CD4-positive, alpha-beta memory T cell (primary cell): ENCODE measurements around the gene HJV. TPM values are rescaled to one million over a fixed set of nuclear protein-coding genes. Genes with fewer than 3 reads are reported as not detected.
"Not testable (repeated sequence)": the region's sequence is repeated elsewhere in the genome, so short reads cannot be mapped to it uniquely, and the experiment has no call there.

Source experiments
- CTCF ChIA-PET: fragments of 350-600 bp; sonication (Branson Sonifier 250); formaldehyde crosslinking; loops from one replicate; lab custom pipeline; 2021; ENCODE audit warnings: inconsistent platforms; ENCODE audit not compliant: partially characterized antibody; lab: Charles Lee
- POLR2A ChIA-PET: fragments of 350-600 bp; sonication (Branson Sonifier 250); formaldehyde crosslinking; loops from one replicate; lab custom pipeline; 2021; ENCODE audit not compliant: partially characterized antibody; lab: Charles Lee
- DNase-seq, 5 donors: peaks; one replicate each; pipeline versions ENCODE4 v3.0.0 to v3.0.0-alpha.2; 2020 to 2022; ENCODE audit warnings: mixed read lengths in 1 of 5
- H3K27ac ChIP-seq: one replicate; pipeline ENCODE4 v1.7.0; 2013; ENCODE audit warnings: low read depth, low read length
- H3K27me3 ChIP-seq: 2 replicates; pipeline ENCODE4 v1.7.0; 2013; ENCODE audit warnings: mild to moderate bottlenecking, low read length, moderate library complexity; ENCODE audit not compliant: insufficient read depth
- H3K36me3 ChIP-seq: 2 replicates; pipeline ENCODE4 v1.7.0; 2013; ENCODE audit warnings: mild to moderate bottlenecking, low read length, moderate library complexity; ENCODE audit not compliant: insufficient read depth
- H3K4me1 ChIP-seq: 2 replicates; pipeline ENCODE4 v1.7.0; 2013; ENCODE audit warnings: mild to moderate bottlenecking, low read length, moderate library complexity; ENCODE audit not compliant: insufficient read depth
- H3K4me3 ChIP-seq, 2 donors: one replicate each; pipeline ENCODE4 v1.7.0; 2013; ENCODE audit warnings: low read length in 2 of 2, mild to moderate bottlenecking in 1 of 2
- H3K9me3 ChIP-seq, 2 donors: one replicate each; pipeline ENCODE4 v1.7.0; 2013; ENCODE audit warnings: low read length in 2 of 2, control low read depth in 1 of 2; ENCODE audit not compliant: control insufficient read depth in 1 of 2
- H3K27ac Mint-ChIP-seq, 7 donors: one replicate each; pipeline ENCODE4 v1.8.0; 2020 to 2021; ENCODE audit warnings: mixed read lengths in 7 of 7, mild to moderate bottlenecking in 6 of 7, inconsistent platforms in 3 of 7, moderate library complexity in 3 of 7
- H3K27me3 Mint-ChIP-seq, 2 donors: one replicate each; pipeline ENCODE4 v1.8.0; 2020 to 2021; ENCODE audit warnings: mixed read lengths in 2 of 2
- H3K36me3 Mint-ChIP-seq, 2 donors: one replicate each; pipeline ENCODE4 v1.8.0; 2020 to 2021; ENCODE audit warnings: mixed read lengths in 2 of 2, inconsistent platforms in 1 of 2, mild to moderate bottlenecking in 1 of 2
- H3K4me1 Mint-ChIP-seq, 4 donors: one replicate each; pipeline ENCODE4 v1.8.0; 2020 to 2021; ENCODE audit warnings: mixed read lengths in 4 of 4, mild to moderate bottlenecking in 1 of 4
- H3K4me3 Mint-ChIP-seq, 8 donors: one replicate each; pipeline ENCODE4 v1.8.0; 2020 to 2021; ENCODE audit warnings: mixed read lengths in 8 of 8, mild to moderate bottlenecking in 7 of 8, moderate library complexity in 6 of 8, inconsistent platforms in 3 of 8
- H3K9me3 Mint-ChIP-seq, 8 donors: one replicate each; pipeline ENCODE4 v1.8.0; 2020 to 2021; ENCODE audit warnings: mixed read lengths in 8 of 8, mild to moderate bottlenecking in 5 of 8, inconsistent platforms in 3 of 8, moderate library complexity in 1 of 8
- intact Hi-C: fragments of 100-400 bp; cut with micrococcal nuclease; formaldehyde crosslinking; loops from one replicate; pipeline ENCODE4 v1.15.1; 2023
- polyA plus RNA-seq, 2 donors: library from polyadenylated mRNA; unstranded; fragments of 300-500 nt; fragmentation: Illumina TruSeq; gene quantifications; one replicate each; pipeline ENCODE4 v1.2.3, GENCODE V29; 2021
- total RNA-seq, 2 experiments: library from RNA; stranded (reverse); gene quantifications; one replicate each; pipeline ENCODE4 v1.2.3, GENCODE V29; 2021

Gene HJV
- total and polyA plus RNA-seq, 4 experiments from 2014 or later = not detected

DNA sequence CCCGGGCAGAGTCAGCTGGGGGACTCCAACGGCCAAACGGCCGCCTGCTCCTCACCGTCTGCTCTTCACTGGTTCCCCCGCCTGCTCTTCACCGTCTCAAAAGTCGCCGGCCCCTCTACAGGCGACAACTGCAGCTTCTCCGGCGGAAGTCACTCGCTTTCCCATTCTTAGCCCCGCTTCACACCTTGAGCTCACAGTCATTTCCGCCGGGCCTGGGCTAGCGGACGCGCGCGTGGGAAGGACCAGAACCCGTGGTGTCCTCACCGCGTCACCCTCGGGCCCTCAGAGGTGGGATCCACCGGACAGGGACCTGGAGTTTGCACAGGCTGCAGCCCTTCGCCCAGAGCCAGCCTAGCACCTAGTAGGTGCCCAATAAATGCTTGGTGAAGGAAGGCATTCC, 27.9 kb upstream of the HJV start:
- Histone ChIP-seq H3K36me3 (no peaks in the 10 kb centered on the region), H3K27me3 (no peaks in the 10 kb centered on the region), H3K27ac (no peak overlapping the region), H3K4me1 (peaks cover 8% of the 10 kb centered on the region), H3K4me3 (no peak overlapping the region), H3K9me3 (no peaks in the 10 kb centered on the region)
- no peaks in the 10 kb centered on the region for H3K36me3 Mint-ChIP-seq
- H3K4me1 Mint-ChIP-seq = peaks cover 7 to 41% (median 28%) of the 10 kb centered on the region in 4 donors
- H3K27ac Mint-ChIP-seq = peak overlapping the region in 3 of 7 donors; percentile 2 to 62 (median 40)
- POLR2A ChIA-PET = interaction anchor here (8.2 kb wide), 1 partner anchor 12 kb away, joined by 155 read pairs; no protein-coding TSS in a partner anchor
- DNase-seq = peak in 1 of 5 donors; percentile 35
- H3K9me3 Mint-ChIP-seq = no peaks in the 10 kb centered on the region
- intact Hi-C loops = no loop called here
- CTCF ChIA-PET = interaction anchor here (0.7 to 3.5 kb wide), 3 partner anchors 10 to 12 kb away, joined by 4 to 25 read pairs (median 4); no protein-coding TSS in a partner anchor
- peak overlapping the region in 2 of 8 donors; percentile 0 to 38 for H3K4me3 Mint-ChIP-seq
- H3K27me3 Mint-ChIP-seq = no peaks in the 10 kb centered on the region

DNA sequence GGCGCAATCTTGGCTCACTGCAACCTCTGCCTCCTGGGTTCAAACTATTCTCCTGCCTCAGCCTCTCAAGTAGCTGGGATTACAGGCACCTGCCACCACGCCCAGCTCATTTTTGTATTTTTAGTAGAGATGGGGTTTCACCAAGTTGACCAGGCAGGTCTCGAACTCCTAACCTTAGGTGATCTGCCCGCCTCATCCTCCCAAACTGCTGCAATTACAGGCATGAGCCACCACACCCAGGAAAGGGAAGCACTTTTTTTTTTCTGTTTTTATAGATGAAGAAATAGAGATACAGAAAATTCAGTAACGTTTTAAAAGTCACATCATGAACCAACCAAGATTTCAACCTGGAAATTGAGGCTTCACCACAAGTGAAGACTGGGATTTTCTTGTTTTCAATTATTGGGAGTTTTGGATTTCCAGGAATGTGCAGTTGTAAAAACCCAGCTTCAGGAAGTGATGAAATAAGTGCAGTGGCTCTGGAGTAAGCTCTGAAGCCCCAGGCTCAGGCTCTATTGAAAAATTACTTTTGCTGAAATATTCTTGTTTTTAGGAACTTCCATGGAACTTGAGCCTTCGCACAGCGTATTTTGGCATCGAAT, 27.1 kb upstream of the HJV start:
- H3K9me3 Mint-ChIP-seq, H3K27me3 ChIP-seq, H3K4me3 Mint-ChIP-seq, H3K27me3 Mint-ChIP-seq, H3K9me3 ChIP-seq, H3K4me1 ChIP-seq, H3K27ac ChIP-seq, H3K4me3 ChIP-seq, H3K36me3 ChIP-seq, H3K36me3 Mint-ChIP-seq, intact Hi-C loops, DNase-seq: not testable (repeated sequence)
- CTCF ChIA-PET = interaction anchor here (0.7 to 1.6 kb wide), 3 partner anchors 9 to 203 kb away, joined by 3 to 4 read pairs (median 4); partner anchors contain the start of gene NUDT17
- H3K27ac Mint-ChIP-seq = peak overlapping the region in 1 of 7 donors; percentile 40
- POLR2A ChIA-PET = interaction anchor here (8.2 kb wide), 1 partner anchor 11 kb away, joined by 155 read pairs; no protein-coding TSS in a partner anchor
- H3K4me1 Mint-ChIP-seq = peaks cover 7 to 41% (median 28%) of the 10 kb centered on the region in 4 donors

GRCh38 chr1:146046664-146047063, 25.1 kb upstream of the HJV start:
- Histone ChIP-seq H3K9me3 (no peaks in the 10 kb centered on the region), H3K36me3 (no peaks in the 10 kb centered on the region), H3K27ac (no peak overlapping the region), H3K4me1 (peaks cover 5% of the 10 kb centered on the region), H3K4me3 (no peak overlapping the region), H3K27me3 (no peaks in the 10 kb centered on the region)
- ChIA-PET POLR2A (interaction anchor here (8.2 kb wide), 1 partner anchor 9 kb away, joined by 155 read pairs; no protein-coding TSS in a partner anchor), CTCF (interaction anchor here (1.6 to 2.2 kb wide), 2 partner anchors 9 to 201 kb away, joined by 3 to 13 read pairs; partner anchors contain the start of gene NUDT17)
- Mint-ChIP-seq H3K27ac (peak overlapping the region in 2 of 7 donors; percentile 26 to 53), H3K4me1 (peaks cover 6 to 31% (median 23%) of the 10 kb centered on the region in 4 donors), H3K9me3 (no peaks in the 10 kb centered on the region), H3K36me3 (no peaks in the 10 kb centered on the region), H3K27me3 (no peaks in the 10 kb centered on the region), H3K4me3 (no peak overlapping the region)
- no peak for DNase-seq
- intact Hi-C loops = no loop called here

DNA sequence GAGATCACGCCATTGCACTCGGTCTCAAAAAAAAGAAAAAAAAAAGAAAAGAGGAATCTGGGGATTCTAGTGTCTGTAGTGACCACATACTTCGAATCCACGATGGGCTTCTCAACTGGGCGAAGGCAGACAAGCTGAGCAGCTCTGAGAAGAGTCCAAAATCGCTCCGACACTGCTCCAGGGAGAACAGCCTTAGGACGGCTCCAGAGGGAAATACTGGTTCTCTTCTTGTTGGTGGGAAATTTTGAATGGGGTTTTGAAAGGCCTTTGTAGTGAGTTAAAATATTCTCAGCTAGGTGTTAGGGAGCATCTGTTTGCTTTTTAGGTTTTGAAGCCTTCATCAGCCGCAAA, 18.3 kb upstream of the HJV start:
- Mint-ChIP-seq H3K9me3 (peaks cover 0 to 34% (median 0%) of the 10 kb centered on the region in 8 donors), H3K27me3 (peaks cover 2 to 27% of the 10 kb centered on the region in 2 donors), H3K4me3 (peak overlapping the region in 3 of 8 donors; percentile 27 to 98 (median 97)), H3K4me1 (peaks cover 16 to 49% (median 24%) of the 10 kb centered on the region in 4 donors), H3K27ac (peak overlapping the region in 1 of 7 donors; percentile 100), H3K36me3 (peaks cover 0 to 37% of the 10 kb centered on the region in 2 donors)
- Histone ChIP-seq H3K4me3 (no peak overlapping the region), H3K27ac (no peak overlapping the region), H3K27me3 (no peaks in the 10 kb centered on the region), H3K9me3 (no peaks in the 10 kb centered on the region), H3K36me3 (no peaks in the 10 kb centered on the region), H3K4me1 (peaks cover 22% of the 10 kb centered on the region)
- intact Hi-C loops = no loop called here
- no peak for DNase-seq
- ChIA-PET CTCF (interaction anchor here (0.8 to 4.2 kb wide), 4 partner anchors 9 to 76 kb away, joined by 3 to 25 read pairs (median 4); partner anchors contain the start of genes ANKRD34A and POLR3GL), POLR2A (interaction anchor here (1.7 to 6.1 kb wide), 7 partner anchors 9 to 216 kb away, joined by 6 to 155 read pairs (median 50); partner anchors contain the start of genes ANKRD34A, PIAS3, POLR3C and POLR3GL)

DNA sequence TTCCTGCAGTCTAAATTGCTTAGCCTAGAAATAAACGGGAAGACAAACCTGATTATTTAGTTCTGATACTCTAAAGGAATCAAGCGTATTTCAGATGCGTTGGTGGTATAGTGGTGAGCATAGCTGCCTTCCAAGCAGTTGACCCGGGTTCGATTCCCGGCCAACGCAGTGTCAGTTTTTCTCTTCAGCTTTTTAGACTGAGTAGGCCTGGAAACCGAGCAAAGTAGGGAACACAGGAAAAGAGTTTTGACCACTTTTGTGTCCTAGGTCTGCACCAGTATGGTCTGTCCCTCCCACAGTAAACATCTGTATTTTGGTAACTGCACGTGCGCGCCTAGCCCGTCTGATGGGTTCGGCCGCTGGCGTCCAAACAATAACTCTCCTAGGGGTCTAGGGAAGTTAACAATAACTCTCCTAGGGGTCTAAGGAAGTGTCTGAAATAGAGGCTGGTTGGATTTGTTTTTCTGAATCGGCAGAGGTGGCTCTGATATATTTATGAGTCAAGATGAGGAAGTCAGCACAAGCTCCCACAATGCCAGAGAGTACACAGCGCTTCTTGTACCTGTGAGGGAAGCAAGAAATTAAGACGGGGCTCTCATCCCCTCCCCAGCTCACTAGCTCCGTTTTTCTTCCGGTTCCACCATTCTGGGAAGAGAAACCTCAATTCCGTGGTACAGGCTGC, 15.6 kb upstream of the HJV start:
- H3K9me3 ChIP-seq = no peaks in the 10 kb centered on the region
- Mint-ChIP-seq H3K9me3 (peaks cover 0 to 34% (median 0%) of the 10 kb centered on the region in 8 donors), H3K27me3 (peaks cover 2 to 27% of the 10 kb centered on the region in 2 donors), H3K27ac (peak overlapping the region; percentile 94 to 100 (median 97)), H3K4me3 (peak overlapping the region; percentile 93 to 99 (median 97)), H3K4me1 (peaks cover 16 to 56% (median 29%) of the 10 kb centered on the region in 4 donors), H3K36me3 (peaks cover 0 to 37% of the 10 kb centered on the region in 2 donors)
- no peaks in the 10 kb centered on the region for H3K36me3 ChIP-seq
- ChIA-PET POLR2A (interaction anchor here (0.6 to 6.1 kb wide), 22 partner anchors 12 to 213 kb away, joined by 3 to 155 read pairs (median 7); partner anchors contain the start of genes ANKRD34A, ANKRD35, LIX1L and NUDT17), CTCF (interaction anchor here (1.2 to 5.2 kb wide), 11 partner anchors 9 to 191 kb away, joined by 3 to 40 read pairs (median 8); partner anchors contain the start of genes NUDT17, PIAS3 and RBM8A)
- peak overlapping the region; percentile 65 to 77 for H3K4me3 ChIP-seq
- intact Hi-C loops = loop anchor here (1.0 to 2.0 kb wide), 3 partner anchors 14 to 110 kb away; partner anchors contain the start of genes RBM8A and TXNIP
- no peaks in the 10 kb centered on the region for H3K27me3 ChIP-seq
- H3K4me1 ChIP-seq = peaks cover 25% of the 10 kb centered on the region
- peak; percentile 82 to 85 (median 84) for DNase-seq
- H3K27ac ChIP-seq = peak overlapping the region; percentile 62

GRCh38 chr1:146036241-146036964, 14.9 kb upstream of the HJV start:
- peaks cover 2 to 27% of the 10 kb centered on the region in 2 donors for H3K27me3 Mint-ChIP-seq
- H3K36me3 Mint-ChIP-seq = peaks cover 0 to 37% of the 10 kb centered on the region in 2 donors
- ChIA-PET CTCF (interaction anchor here (0.9 to 5.2 kb wide), 11 partner anchors 10 to 191 kb away, joined by 3 to 40 read pairs (median 8); partner anchors contain the start of genes NUDT17 and RBM8A), POLR2A (interaction anchor here (0.9 to 6.1 kb wide), 17 partner anchors 13 to 212 kb away, joined by 3 to 155 read pairs (median 10); partner anchors contain the start of genes ANKRD34A, ANKRD35, LIX1L and NUDT17)
- intact Hi-C loops = loop anchor here (2.0 kb wide), 2 partner anchors 14 to 40 kb away; partner anchors contain the start of gene TXNIP
- Histone ChIP-seq H3K4me1 (peaks cover 25% of the 10 kb centered on the region), H3K27ac (no peak overlapping the region), H3K4me3 (peak overlapping the region; percentile 65 to 77), H3K9me3 (no peaks in the 10 kb centered on the region), H3K36me3 (no peaks in the 10 kb centered on the region), H3K27me3 (no peaks in the 10 kb centered on the region)
- peak overlapping the region; percentile 93 to 99 (median 97) for H3K4me3 Mint-ChIP-seq
- no peak for DNase-seq
- H3K27ac Mint-ChIP-seq = peak overlapping the region; percentile 94 to 100 (median 97)
- peaks cover 0 to 34% (median 0%) of the 10 kb centered on the region in 8 donors for H3K9me3 Mint-ChIP-seq
- H3K4me1 Mint-ChIP-seq = peaks cover 16 to 56% (median 29%) of the 10 kb centered on the region in 4 donors
